ENCODE results near the gene SDF2.

Gene SDF2

GRCh38 chr17:28661635-28662526 lies at the start of gene SDF2, which contains the start of gene SUPT6H:
SDF2 (minus strand) TSS chr17:28661906; CDS start chr17:28661876, 30 bp downstream.
SUPT6H (plus strand) TSS chr17:28662205; CDS start chr17:28673402, 11,197 bp downstream.
- DNase-seq: peak; percentile 99

DNA sequence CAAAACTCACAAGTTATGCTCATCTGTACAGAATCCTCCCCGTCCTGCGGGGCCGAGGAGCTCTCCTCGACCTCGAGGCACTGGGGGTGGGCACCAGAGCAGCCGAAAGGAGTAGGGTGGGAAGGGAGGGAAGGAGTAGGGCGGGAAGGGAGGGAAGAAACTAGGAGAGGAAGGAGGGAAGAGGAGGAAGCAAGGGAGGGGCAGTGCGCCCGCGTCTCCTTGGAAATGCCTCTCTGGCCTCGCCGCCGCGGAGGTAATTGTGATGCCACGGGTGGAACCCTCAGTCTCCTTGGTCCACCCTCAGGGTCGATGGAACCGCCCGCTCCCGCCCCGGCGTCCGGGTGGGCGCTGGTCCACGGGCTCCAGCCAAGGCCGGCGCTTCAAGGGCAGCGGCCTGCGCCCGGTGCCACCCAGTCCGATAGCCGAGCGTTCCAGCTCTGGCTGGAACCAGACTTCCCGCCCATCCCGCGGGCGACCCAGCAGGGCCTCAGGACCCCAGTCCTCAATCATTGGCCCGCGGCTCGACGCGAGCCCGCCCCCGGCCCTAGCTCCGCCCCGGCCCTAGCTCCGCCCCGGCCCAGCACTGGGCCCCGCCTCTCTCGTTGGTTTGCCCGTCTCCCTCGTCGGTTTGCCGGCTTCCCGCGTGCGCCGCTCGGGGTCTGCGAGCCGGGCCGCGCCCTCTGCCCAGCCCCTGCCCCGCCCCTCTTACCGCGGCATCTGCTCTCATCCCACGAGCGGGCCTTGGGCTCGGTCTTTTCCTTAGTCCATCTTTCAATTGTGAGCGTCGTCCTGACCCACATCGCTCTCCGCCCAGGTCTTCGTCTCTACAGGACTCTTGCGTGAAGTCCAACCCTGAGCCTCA lies 49.4 kb upstream of the SDF2 start:
- DNase-seq: peak; percentile 98

DNA sequence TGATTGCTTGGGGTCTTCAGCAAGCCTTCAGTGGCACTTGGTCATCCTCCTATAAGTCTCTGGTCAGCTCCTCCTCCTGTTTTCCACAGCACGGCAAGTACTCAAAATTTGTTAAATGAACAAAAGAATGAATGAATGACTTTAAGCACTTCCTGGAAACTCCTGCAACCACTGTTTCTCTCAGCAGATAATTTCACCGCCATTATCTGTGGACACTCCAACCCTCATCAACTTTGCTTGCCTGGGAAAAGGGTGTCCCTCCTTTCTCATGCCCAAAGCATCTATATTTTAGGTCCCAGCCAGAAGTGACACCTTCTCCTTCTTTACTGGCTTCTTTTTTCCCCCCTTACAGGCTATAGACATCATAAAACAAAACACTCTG lies 45.6 kb upstream of the SDF2 start:
- DNase-seq: no peak

GRCh38 chr17:28706471-28707338 lies 45.0 kb upstream of the SDF2 start:
- DNase-seq: no peak

- DNase-seq: no peak
Measured at GRCh38 chr17:28705728-28706334, 44.1 kb upstream of the SDF2 start.

DNA sequence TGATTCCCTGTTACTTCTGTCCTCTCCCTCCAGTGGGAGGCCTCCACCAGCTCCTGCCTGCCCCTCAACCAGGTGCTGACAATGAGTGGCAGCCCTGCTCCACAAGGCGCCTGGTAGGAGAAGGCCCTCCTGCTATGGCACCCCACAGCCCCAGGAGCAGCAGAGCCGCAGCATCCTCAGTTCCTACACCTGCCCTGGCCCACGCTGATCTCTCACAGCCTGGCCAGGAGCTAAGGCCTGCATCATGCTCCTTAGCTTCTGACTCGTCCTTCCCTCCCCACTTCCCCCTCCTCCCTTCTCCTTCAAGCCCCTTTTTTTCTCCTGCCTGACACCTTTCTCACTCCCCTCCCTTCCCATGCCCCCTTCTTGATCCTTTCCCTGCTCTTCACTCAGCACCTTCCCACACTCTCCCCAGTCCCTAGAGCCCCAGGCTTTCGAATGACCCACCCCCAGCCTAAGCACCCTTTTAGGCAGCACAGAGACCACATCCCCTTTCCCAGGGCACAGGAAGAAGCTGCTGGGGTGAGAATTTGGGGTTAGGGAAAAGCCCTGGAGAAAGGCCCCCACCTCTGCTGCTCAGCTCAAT lies 43.5 kb upstream of the SDF2 start:
- DNase-seq: no peak

GRCh38 chr17:28704219-28704858 lies 42.6 kb upstream of the SDF2 start:
- DNase-seq: no peak

- DNase-seq: no peak
Measured at GRCh38 chr17:28703552-28704218, 42.0 kb upstream of the SDF2 start.

DNA sequence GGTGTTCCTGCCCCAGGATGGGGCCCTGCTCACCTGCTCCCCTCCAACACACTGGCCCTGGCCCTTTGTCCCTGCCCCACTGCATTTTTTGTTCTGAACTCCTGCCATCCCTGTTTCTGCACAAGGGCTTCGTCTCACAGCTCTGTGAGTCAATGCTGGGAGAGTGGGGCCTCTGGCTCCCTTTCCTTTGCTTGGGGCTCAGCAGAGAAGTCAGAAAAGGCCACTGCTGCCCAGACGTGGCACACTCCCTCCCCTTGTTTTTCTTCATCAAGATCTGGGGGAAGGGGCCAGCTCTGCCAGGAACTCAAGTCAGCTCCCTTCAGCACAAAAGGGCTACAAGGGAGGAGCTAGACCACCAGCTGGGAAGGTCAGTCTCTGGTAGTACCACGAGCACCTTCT lies 41.0 kb upstream of the SDF2 start:
- no peak for DNase-seq

- no peak for DNase-seq
Measured at GRCh38 chr17:28702026-28702751, 40.5 kb upstream of the SDF2 start.

DNA sequence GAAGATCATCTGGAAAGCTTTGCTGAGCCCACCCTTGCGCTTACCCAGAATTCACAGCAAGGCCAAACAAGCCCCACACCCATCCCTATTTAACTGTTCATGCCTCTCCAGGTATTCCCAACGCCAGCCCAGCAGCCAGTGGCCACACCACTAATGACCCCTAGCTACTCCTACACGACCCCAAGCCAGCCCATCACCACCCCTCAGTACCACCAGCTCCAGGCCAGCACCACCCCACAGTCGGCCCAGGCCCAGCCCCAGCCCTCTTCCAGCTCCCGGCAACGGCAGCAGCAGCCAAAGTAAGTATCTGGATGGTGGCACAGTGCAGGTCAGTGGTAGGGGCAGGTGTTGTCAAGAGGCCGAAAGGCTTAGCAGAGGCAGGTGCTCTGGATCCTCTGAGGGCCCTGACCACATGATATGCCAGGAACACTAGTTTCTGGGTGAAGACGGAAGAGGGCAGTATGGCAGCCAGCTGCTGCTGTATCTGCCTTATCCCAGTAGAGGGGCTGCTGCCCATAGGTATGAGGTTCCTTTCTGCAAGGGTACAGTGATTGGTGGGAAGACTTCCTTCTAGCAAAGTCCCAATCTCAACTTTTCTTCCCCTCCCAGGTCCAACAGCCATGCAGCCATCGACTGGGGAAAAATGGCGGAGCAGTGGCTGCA lies 39.3 kb upstream of the SDF2 start:
- DNase-seq: no peak

- no peak for DNase-seq
Measured at GRCh38 chr17:28700278-28700677, 38.6 kb upstream of the SDF2 start.

GRCh38 chr17:28698253-28698941 lies 36.7 kb upstream of the SDF2 start:
- no peak for DNase-seq

GRCh38 chr17:28693869-28694268 lies 32.2 kb upstream of the SDF2 start:
- DNase-seq: no peak

- DNase-seq: no peak
Measured at GRCh38 chr17:28689011-28689410, 27.3 kb upstream of the SDF2 start.

DNA sequence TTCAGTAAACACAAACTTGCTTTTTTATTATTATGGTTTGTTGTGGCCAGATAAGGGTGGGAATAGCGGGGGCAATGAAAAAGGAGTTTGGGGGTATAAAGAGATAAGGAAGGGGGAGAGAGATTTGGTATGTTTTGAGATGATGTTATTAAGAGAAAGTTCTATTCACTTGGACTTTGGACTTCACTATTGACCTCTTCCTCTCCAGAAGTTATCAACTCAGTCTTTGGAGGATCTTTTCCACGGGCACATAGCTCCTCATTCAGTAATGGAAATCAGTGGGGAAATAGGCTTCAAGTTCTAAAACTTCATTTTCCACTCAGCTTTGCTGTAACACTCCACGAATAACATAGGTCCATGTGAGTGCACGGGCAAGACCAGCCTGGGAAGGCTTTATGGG lies 26.8 kb upstream of the SDF2 start:
- DNase-seq: no peak

DNA sequence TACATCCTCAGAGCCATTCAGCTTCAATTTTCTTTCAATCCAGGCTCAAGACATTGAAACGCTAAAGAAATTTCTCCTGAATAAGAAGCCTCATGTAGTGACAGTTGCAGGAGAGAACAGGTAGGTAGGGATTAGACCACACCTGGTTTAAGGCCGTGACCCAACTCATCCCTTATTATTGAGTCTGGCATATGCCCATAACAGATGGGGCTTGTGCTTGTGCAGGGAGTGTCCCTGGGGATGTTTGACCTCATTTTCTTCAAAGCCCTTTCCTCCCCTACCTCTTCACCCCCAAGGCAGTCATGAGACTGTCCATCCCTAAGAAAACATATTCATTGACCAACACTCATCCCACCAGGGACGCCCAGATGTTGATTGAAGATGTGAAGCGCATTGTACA lies 24.6 kb upstream of the SDF2 start:
- no peak for DNase-seq

DNA sequence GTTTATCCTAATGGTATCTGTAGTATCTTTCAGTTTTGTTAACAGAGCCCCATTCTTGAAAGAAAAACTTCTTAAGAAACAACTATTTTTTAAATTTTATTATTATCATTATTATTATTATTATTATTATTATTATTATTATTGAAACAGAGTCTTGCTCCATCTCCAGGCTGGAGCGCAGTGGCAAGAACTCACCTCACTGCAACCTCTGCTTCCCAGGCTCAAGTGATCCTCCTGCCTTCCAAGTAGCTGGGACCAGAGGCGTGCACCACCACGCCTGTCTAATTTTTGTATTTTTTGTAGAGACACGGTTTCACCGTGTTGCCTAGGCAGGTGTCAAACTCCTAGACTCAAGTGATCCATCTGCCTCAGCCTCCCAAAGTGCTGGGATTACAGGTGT lies 23.7 kb upstream of the SDF2 start:
- DNase-seq: no peak

DNA sequence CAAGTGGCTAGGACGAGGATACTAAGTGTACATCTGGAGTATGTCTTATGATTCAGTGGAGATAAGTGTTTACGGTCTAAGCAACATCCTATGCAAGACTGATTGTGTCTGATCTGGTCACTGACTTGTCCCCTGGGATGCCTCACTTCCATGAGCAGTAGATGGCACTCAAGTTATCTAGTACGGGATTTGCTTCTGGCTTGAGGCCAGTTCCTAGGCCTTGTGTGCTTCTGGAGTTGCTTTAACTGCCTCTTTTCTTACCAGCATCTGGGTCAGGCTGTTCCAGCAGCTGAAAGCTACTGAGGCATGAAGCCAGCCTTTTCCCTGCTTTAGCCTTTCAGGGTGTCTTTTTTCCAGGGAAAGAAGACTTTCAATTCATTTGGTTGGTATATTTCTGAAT lies 23.3 kb upstream of the SDF2 start:
- DNase-seq: peak; percentile 17
